GM18520 (cell line): ENCODE measurements around the gene KCNT2.

Source experiments
- ATAC-seq: cut with Tn5 transposase; IDR thresholded peaks from one replicate; pipeline ENCODE4 v1.9.1; 2021; ENCODE audit not compliant: unreplicated experiment

KCNT2 gene

DNA sequence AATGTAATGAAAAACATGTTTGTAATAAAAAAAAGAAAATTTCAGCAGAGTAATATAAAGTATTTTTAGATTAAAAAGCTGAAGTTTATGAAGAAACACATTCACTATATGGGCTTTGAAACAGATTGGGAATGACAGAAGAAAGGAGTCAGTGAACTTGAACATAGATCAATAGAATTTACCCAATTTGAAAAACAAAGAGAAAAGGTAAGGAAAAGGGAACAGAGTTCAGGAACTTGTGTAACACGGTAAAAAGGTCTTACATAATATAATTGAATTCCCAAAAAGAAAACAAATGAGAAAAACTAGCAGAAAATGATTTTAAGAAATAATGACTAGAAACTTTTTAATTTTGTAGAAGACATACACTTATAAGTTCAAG lies 206.8 kb downstream of the KCNT2 start:
- ATAC-seq, result no peak

DNA sequence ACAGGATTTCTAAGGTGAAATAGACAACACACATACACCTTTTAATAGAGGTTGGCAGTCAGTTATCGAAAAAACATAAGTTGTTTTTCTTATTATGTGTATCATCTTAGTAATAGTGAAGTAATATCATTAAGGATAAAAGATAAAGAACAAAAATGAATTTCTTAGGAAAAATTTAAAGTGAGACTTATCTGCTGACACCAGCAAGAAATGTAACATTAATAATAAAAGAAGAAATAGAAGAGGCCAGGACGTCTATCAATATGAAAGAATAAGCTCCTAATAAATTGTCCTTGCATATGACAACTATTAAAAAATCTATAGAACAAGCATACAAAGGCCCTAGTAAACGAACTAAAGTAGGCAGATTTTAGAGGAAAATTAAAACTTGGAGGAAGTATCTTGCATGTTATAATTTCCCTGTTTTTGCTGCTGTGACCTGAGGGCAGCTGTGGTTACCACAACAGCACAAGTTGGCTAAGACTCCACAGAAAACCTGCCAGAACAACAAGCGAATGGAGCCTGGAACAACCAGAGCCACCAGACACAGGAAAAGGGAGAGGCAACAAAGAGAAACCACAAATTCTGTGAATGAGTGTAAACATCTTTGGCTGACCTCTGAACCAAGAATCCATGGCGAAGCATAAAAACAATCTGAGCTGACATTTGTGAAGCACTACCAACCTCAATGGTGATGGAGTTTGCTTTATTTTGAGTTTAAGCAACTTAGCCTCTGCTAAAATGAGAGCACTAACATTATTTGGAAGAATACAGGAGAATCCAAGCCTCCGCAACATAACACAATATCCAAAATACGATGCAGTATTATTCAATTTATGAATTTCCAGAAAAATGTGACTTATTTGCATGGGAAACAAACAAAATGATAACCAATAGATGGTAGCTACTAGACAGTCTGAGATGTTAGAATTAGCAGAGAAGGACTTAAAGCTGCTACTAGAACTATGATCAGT lies 207.5 kb downstream of the KCNT2 start:
- ATAC-seq, result no peak

DNA sequence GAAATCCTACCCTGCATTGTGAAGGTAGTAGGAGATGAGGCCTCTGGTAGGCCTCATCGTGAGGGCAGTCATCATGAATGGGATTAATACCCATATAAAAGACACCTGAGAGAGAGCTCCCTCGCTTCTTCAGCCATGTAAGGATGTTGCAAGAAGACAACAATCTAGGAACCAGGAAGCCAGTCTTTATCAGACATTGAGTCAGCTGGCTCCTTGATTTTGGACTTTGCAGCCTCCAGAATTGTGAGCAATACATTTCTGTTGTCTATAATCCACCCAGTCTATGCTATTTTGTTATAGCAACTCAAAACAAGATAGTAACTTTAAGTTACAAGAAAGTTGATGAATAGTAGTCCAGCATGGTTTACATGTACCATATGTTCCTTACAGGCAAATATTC lies 208.5 kb downstream of the KCNT2 start:
- ATAC-seq, result no peak

DNA sequence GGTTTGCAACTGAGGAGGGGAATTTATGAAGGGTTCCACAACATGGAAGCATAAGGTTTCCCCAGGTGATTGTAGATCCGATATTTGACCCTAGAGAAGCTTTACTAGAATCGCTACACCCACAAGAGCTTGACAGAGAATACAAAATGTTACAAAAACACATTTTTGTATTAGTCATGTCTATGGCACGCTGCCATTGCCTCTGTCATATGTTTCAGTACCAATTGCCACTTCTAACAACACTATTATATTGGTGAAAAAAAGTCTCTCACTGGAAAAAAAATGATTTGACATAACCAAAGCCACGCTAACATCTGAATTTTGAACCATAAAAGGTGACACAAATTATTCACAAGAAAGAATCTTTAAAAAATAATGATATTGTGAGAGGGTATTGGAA lies 214.5 kb downstream of the KCNT2 start:
- ATAC-seq, result no peak

DNA sequence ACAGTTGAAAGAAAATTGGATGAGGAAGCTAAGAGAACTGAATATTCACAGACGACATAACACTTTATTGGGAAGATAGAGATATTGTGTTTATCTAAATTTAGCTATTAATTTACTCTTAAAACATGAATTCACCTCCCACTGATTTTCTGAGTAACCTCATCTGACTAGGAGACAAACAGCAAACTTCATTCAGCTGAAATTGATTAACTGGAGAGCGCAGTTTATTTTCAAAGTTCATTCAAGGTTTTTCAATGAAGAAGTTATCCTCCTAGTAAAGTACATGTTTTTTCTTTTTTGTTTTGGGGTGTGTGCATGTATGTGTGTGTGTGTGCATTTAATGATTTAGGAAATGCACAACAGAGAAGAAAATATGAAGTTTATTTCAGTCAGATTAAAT lies 215.0 kb downstream of the KCNT2 start:
- ATAC-seq, result no peak

DNA sequence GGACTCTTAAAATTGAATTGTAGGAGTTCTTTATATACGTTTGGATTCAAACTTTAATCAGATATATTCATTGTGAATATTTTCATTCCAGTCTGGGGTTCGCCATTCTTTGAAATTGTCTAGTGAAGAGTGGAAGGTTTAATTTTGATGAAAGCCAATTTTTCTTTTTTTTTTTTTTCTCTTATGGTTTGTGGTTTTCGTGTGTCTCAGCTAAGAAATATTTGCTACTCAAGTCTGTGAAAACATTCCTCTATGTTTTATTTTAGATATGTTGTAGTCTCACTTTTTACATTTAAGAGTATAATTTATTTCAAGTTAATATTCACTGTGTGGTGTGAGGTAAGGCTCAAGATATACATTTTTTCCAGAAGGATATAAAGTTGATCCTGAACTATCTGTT lies 220.5 kb downstream of the KCNT2 start:
- ATAC-seq, result no peak

DNA sequence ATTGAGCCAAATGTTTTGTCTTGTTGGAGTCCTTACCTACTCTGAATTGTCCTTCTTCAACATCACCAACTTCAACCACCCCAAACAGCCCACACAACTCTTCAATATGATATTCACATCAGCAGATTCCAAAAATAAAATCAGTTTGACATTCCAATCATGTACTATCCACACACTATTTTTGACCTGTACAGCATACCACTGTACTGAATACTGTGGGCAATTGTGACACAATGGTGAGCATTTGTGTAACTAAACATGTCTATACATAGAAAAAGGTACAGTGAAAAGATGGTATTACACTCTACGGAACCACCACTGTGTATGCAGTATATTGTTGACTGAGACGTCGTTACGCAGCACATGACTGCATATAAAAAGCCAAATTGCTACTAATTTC lies 223.1 kb downstream of the KCNT2 start:
- ATAC-seq, result no peak

DNA sequence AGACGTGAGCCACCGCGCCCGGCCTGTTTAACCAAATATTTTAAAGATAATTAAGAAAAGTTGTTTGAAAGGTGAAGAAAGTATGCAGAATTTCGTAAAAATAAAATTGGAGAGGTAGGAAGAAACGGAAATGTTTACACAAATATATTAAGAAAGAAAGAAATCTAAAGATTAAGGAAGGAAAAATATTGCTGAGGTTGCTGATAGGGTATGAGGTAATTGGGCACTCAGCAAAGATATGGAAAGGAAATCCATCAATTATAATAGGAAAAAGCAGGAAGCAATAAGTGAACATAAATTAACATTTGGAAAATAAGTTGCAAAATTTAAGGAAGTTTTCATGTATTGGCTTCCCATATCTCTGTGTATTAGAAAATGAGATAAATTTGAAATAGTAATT lies 225.9 kb downstream of the KCNT2 start:
- no peak for ATAC-seq

DNA sequence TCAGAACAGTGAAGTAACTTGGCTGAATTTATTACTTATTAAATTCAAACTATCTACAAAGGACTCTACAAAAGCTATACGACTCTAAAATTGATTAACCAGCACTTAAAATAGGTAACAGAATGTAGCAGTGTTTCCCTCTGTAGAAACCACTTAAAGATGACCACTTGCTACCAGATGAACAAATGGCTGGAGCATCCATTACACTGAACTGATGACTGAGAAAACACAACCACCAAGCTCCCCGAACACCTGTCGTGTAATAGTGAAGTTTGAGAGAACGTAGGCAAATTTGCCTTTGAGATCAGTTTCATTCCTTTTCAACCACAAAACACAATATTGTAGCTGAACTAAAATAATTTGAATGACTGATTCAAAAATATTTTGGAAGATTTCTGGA lies 226.7 kb downstream of the KCNT2 start:
- no peak for ATAC-seq

DNA sequence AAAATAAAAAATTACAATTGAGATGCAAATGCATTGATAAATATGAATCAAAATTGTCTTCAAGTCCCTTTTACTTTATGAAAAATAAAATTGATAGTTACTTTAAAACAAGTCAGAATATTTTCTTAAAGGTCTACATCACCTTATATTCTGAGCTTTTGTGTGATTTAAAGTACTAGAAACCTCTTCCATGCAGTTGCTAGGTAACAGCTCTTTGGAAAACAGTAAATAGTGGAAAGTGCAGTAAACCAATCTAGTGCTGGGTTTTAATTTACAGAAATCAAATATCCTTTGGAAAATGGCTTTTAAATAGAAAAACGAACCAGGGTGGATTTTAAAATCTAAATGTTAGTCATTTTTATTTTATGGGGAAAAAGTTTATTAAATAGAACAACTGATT lies 227.9 kb downstream of the KCNT2 start:
- no peak for ATAC-seq

DNA sequence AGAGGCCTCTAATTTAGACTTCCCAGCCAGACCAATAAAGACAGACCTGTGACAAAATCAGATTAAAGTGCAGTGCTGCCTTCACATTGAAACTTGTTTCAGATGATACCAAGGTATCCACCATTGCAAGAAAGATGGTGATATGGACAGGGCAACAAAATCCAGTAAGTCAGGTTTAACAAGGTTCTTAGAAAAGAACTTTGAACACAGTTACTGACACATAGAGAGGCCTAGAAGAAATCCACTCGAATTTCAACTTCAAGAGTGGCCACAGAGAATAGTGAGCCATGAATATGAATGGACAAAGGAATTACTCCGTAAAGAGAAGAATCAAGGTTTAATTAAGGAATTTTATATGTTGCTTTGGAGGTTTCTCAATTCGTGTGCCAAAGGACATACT lies 230.4 kb downstream of the KCNT2 start:
- no peak for ATAC-seq

DNA sequence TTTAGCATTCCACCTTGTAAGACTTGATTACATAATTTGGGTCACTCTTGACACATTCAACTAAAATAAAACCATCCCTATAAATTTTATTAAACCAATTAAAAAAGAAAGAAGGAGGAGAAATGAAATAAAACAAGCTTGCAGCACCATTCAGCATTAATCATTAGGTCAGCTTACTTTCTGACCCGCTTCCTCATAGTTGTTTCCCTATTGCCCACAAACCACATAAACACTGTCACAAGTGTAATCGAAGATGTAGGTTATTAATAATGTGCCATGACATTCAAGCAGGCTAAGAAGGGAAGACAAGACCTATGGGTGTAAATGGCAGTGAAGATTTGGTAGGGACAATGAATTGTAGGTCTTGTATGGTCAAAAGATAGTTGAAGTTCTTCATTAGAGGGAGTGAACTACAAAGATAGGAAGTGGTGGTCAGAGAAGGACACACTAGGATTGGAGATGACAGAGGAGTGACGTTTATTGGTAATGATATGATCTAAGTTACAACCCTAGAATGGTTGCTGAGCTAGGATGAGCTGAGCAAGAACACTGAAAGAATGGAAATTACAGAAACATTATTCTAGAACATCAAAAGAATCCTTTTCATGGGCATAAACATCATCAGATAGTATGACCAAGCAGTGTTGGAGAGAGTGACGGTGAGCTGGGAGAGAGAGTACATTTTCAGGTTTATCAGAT lies 231.5 kb downstream of the KCNT2 start:
- ATAC-seq, result no peak

DNA sequence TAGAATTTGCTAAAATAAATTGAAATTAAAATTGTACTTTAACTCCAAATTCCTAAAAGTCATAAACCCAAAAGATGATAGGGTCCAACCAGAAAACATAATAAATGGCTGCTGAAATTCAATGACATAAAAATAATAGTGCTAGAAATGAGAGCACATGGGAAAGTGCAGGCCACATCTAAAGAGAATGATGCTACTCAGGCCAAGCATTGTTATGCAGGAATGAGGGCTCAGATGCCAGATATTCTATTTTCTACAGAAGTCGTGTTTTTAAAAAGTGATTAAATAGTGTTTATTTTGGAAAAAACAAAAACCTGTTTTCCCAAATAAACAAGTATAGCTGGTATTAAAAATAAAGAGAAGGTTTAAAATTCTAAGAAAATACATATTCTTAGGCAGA lies 234.4 kb downstream of the KCNT2 start:
- ATAC-seq, result no peak

DNA sequence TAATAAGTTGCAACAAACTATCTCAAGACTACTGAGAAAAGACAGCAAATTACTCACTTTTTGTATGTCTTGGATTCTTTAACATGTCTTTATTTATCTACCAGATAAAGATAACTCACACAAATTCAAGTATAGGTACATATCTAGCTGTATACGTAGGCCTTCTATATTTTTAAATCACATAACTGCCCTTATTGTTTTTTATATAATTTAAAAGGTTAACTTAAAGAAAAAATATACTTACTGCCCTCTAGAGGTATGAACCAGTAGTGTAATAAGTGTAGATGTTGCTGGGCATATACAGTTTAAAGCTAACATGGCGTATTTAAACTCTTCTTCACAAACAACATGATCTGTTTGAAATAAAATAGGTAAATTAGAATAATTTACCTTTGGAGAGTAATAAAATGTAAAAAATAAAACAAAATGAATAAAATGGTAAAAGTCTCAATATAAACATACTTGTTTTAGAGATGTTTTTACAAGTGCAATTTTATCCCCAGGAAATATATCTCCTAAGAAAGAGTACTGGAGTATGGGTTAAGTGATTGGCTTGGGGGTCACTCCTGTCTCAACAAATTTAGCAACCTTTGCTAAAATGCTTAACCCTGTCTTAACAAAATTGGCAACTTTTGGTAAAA lies 235.2 kb downstream of the KCNT2 start:
- peak; percentile 72 for ATAC-seq

DNA sequence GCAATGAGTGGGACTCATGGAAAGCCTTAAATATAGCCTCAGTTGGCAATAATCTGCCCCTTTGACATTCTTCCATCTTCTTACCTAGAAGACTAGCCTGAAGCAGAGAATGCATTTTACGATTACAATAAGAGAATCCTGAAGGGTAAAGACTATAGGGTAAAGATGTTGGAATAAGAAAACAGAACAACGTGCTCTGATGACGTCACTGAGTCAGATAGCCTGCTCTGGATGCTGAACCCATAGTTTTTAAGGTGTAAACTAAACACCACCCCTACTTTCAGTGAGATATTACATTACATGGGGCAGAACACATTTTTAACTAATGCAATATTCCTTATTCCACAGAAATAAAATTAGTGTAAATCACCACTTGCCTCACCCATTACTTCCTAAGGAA lies 240.4 kb downstream of the KCNT2 start:
- ATAC-seq, result no peak

DNA sequence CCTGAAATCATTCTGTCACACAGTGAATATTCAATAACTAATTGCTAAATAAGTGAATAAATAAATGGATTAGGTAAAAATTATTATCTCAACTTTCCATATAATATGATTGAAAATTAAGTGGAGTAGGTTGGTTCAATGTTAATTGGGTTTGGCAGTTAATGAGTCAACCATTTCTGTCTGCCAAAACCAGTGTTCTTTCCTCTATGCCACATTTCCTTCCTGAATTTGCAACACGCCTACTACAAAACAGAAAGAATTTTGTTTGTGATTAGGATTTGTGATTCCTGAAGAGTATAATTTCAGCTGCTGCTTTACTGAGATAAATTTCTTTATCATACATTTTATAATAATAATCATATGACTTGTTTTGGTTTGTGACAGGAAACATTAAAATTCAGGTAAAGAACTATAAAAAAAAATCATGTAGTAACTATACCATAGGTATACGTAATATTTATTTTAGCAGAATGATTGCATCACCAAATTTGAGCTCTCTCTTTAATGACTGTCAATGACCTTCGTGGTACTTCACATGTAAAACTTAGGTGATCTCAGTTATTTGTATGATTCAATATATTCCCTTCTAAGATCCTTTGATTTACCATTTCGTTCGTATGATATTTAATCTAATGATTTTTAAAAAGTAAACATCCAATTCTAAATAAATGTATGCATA lies 241.3 kb downstream of the KCNT2 start:
- no peak for ATAC-seq

DNA sequence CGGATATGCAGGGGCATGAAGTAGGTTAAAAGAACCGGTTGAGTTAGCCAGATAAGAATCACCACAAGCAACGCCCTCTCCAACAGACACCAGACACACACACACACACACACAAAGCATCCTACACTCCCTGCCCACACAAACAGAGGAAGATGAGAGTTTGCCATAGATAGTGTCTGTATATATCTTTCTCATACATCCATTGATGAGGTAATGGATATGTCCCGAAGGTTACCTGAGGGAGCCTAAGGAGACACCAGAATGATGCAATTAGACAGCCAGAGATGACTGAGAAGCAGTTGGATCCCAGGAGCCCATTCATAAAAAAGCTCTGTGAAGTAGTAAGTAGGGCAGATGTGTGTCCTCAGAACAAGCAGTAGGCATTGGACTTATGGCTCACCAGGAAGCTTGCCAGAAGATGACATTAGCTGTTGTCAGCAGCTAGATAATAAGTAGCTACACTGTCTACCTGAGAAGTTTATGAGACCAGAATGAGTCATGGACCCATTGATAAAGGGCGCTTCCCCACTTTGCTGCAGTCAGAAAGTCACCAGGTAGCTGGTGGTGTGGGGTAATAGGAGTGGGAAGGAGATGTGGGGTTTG lies 247.0 kb downstream of the KCNT2 start:
- no peak for ATAC-seq

DNA sequence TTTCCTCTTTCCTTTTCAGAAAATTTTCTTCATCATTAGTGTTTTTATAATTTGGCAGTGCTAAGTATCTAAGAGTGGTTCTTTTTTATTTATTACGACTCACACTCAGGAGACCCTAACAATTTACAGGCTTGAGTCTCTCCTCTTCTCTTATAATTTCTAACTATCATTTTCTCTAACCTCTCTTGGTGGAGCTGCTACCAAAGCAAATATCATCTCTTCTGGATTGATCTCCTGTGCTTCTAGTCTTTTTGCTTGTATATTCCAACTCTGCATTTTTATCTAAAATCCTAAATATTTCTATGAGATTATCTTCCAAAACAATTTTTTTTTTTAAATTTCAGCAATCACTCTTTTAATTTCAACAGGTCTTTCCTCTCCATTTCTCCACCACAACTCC lies 250.3 kb downstream of the KCNT2 start:
- ATAC-seq, result no peak

DNA sequence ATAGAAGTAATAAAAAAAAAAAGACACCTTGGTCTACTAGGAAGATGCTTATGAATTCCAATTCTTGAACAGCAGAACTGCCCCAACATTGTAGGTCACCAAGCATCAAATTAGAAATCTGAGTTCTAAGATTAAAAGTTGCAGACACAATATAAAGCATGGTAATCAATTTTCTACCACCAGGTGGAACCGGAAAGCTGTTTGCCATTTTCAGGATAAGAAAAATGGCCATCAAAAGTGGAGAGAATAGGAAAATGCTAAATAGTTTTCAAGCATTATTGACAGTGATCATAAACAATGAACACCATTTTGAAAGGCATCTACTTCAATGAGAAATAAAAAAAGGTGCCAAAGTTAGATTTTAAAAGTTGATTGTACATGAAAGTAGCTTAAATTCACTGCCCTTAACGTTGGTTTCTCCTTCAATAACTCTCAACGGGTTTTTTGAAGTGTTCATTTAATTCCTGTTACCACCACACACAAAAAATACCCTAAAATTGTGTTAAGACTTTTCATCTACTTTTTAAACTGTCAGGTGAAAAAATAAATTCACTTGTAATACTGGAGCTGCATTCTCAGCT lies 252.9 kb downstream of the KCNT2 start:
- no peak for ATAC-seq

DNA sequence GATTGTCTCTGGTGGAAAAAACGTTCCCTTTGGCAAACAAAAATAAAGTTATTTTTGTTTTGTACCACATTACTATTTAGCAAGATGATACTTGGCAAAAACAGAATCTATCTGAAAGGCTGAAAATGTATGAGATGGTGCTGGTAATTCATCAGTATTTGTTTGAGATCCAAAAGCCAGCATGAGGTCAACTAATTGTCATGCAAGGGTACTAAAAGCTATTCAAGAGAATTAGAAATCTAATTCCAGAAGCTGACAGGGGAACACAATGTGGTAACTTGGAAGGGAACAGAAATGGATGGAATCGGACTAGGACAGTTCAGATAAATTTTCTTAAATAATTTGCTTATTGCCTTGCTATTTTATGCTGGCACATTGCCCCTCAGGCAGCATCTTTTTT lies 263.8 kb downstream of the KCNT2 start:
- ATAC-seq, result no peak

DNA sequence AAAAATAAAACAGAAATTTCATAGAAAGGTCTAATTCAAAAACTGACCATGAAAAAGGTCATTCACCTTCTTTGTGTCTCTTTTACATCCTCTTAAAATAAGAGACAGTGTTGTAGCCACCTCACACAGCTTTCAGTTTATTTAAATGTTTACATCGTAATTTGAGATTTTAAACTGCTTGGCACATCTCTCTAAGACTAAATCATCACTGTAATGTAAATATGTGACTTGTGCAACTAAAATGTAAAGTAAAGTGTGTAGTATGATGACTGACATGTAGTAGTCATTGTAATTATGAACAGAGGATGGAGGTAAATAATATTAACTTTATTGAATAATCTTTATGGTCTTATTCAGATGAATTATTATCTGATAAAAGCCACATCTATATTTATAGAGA lies 283.9 kb downstream of the KCNT2 start:
- no peak for ATAC-seq
